GM12864 (cell line): ENCODE data around the gene DMAC2.

ENCODE experiments used
- DNase-seq: peaks from one replicate; pipeline ENCODE4 v3.0.0-alpha.2; 2011; ENCODE audit warnings: low read depth
- H3K4me3 ChIP-seq: 2 replicates; pipeline ENCODE4 v1.5.1; 2011; ENCODE audit warnings: mild to moderate bottlenecking, low read depth, low read length, control low read depth
- CTCF ChIP-seq: IDR thresholded peaks from 2 replicates; pipeline ENCODE4 v1.5.1; 2011; ENCODE audit warnings: low read depth, mild to moderate bottlenecking, moderate library complexity, low read length, control low read depth, inconsistent platforms; ENCODE audit errors: missing control alignments

DMAC2 gene

GRCh38 chr19:41403181-41403970 lies 36.3 kb downstream of the DMAC2 start:
- H3K4me3 ChIP-seq: no peak overlapping the region
- no peak for DNase-seq
- no peak for TF ChIP-seq CTCF

- TF ChIP-seq CTCF: no peak
Measured at GRCh38 chr19:41402010-41402409, 37.7 kb downstream of the DMAC2 start.

GRCh38 chr19:41401483-41401882 lies 38.2 kb downstream of the DMAC2 start:
- no peak for TF ChIP-seq CTCF
- H3K4me3 ChIP-seq: no peak overlapping the region
- DNase-seq: no peak

More at GRCh38 chr19:41402010-41402409, 37.7 kb downstream of the DMAC2 start:
- DNase-seq: no peak
- no peak overlapping the region for H3K4me3 ChIP-seq

- no peak overlapping the region for H3K4me3 ChIP-seq
- no peak for DNase-seq
- no peak for TF ChIP-seq CTCF
Measured at GRCh38 chr19:41399525-41399924, 40.2 kb downstream of the DMAC2 start.

- no peak for TF ChIP-seq CTCF
- no peak for DNase-seq
- peak overlapping the region; percentile 96; the same call in 1 of the 2 replicates for H3K4me3 ChIP-seq
Measured at GRCh38 chr19:41399091-41399490, 40.6 kb downstream of the DMAC2 start.

DNA sequence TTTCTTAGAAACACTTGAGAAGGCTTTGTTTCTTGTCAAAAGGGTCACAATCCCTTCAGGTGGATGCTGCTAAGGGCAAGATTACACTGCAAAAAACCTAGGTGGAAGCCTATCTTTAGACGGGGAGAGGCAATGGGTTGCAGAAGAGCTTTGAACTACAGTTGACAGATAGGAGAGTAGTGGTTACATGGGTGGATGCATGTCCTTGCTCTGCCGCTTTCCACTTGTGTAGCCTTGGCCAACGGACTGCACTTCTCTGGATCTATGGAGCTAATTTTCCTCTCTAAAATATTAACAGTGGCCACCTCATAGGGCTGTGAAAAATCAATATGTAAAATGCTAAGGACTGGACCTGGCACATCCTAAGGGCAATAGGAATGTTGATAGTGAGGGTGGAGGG lies 41.1 kb downstream of the DMAC2 start:
- no peak for DNase-seq
- peak overlapping the region; percentile 96 for H3K4me3 ChIP-seq
- no peak for TF ChIP-seq CTCF

- TF ChIP-seq CTCF: no peak
- no peak for DNase-seq
- H3K4me3 ChIP-seq: peak overlapping the region; percentile 96
Measured at GRCh38 chr19:41398050-41398418, 41.7 kb downstream of the DMAC2 start.
